HEK293 (cell line): ENCODE data around the gene DOK5.

Experiments used
- CTCF ChIA-PET: fragments of 350-600 bp; formaldehyde crosslinking; extraction: SDS; loops from one replicate; lab custom pipeline; 2021; ENCODE audit warnings: antibody characterized with exemption; lab: Yijun Ruan, JAX
- POLR2A ChIA-PET: fragments of 300-600 bp; formaldehyde crosslinking; extraction: SDS; loops from one replicate; lab custom pipeline; 2020; ENCODE audit warnings: antibody characterized with exemption, inconsistent platforms; lab: Yijun Ruan, JAX
- H3K27ac ChIP-seq: fragments of 200-500 bp; sonication (Bioruptor generic); 2 replicates; pipeline ENCODE4 v1.5.1; 2014; ENCODE audit warnings: low read depth, low read length, control low read depth, inconsistent platforms; ENCODE audit errors: extremely low read depth
- H3K36me3 ChIP-seq, 2 experiments: fragments of 200-500 bp in 1 of 2; sonication (Bioruptor generic) in 1 of 2; 1 replicate in 1 of 2; 2 replicates in 1 of 2; pipeline ENCODE4 v1.5.1; 2014 to 2017; ENCODE audit warnings: inconsistent platforms in 2 of 2, low read length in 2 of 2; ENCODE audit not compliant: control insufficient read depth in 2 of 2, insufficient read depth in 1 of 2
- H3K4me1 ChIP-seq: fragments of 200-500 bp; sonication (Bioruptor generic); 2 replicates; pipeline ENCODE4 v1.5.1; 2014; ENCODE audit warnings: mild to moderate bottlenecking, low read length, inconsistent platforms; ENCODE audit not compliant: control insufficient read depth, insufficient read depth
- H3K4me3 ChIP-seq: 2 replicates; pipeline ENCODE4 v1.5.1; 2011; ENCODE audit warnings: low read depth, mild to moderate bottlenecking, control low read depth, low read length, moderate library complexity
- H3K9me3 ChIP-seq: fragments of 200-500 bp; sonication (Bioruptor generic); 2 replicates; pipeline ENCODE4 v1.5.1; 2014; ENCODE audit warnings: low read depth, low read length, inconsistent platforms; ENCODE audit not compliant: control insufficient read depth, insufficient read depth
- BCL11B ChIP-seq: fragments of 450-650 bp; formaldehyde crosslinking; IDR thresholded peaks from 2 replicates; pipeline ENCODE4 v1.5.1; 2016; ENCODE audit warnings: low read depth, missing biosample characterization, missing genetic modification characterization
- BCL6B ChIP-seq: fragments of 450-650 bp; formaldehyde crosslinking; IDR thresholded peaks from 2 replicates; pipeline ENCODE4 v1.5.1; 2017; ENCODE audit warnings: missing biosample characterization, missing genetic modification characterization
- GLI4 ChIP-seq: fragments of 450-650 bp; formaldehyde crosslinking; IDR thresholded peaks from 2 replicates; pipeline ENCODE4 v1.5.1; 2016; ENCODE audit warnings: missing biosample characterization, missing genetic modification characterization
- HIC1 ChIP-seq: fragments of 450-650 bp; formaldehyde crosslinking; IDR thresholded peaks from 2 replicates; pipeline ENCODE4 v1.5.1; 2016; ENCODE audit warnings: missing biosample characterization, missing genetic modification characterization
- IKZF3 ChIP-seq: fragments of 450-650 bp; IDR thresholded peaks from 2 replicates; pipeline ENCODE4 v1.5.0; 2018; ENCODE audit warnings: missing biosample characterization, mild to moderate bottlenecking, missing genetic modification characterization, moderate library complexity
- RBAK ChIP-seq: fragments of 450-650 bp; formaldehyde crosslinking; IDR thresholded peaks from 2 replicates; pipeline ENCODE4 v1.5.1; 2016; ENCODE audit warnings: missing biosample characterization, missing genetic modification characterization
- ZBTB44 ChIP-seq: fragments of 450-650 bp; IDR thresholded peaks from 2 replicates; pipeline ENCODE4 v1.5.1; 2018; ENCODE audit warnings: missing biosample characterization, mild to moderate bottlenecking, missing genetic modification characterization
- ZNF18 ChIP-seq: fragments of 450-650 bp; formaldehyde crosslinking; IDR thresholded peaks from 2 replicates; pipeline ENCODE4 v1.5.1; 2016; ENCODE audit warnings: missing biosample characterization, missing genetic modification characterization
- ZNF19 ChIP-seq: fragments of 450-650 bp; formaldehyde crosslinking; IDR thresholded peaks from 2 replicates; pipeline ENCODE4; 2016; ENCODE audit warnings: missing biosample characterization, missing genetic modification characterization, low read depth
- ZNF433 ChIP-seq: fragments of 450-650 bp; formaldehyde crosslinking; IDR thresholded peaks from 2 replicates; pipeline ENCODE4 v1.5.1; 2016; ENCODE audit warnings: missing biosample characterization, missing genetic modification characterization, low read depth
- ZNF530 ChIP-seq: fragments of 450-650 bp; formaldehyde crosslinking; IDR thresholded peaks from 2 replicates; pipeline ENCODE4 v1.5.1; 2016; ENCODE audit warnings: low read depth, missing biosample characterization, missing genetic modification characterization
- ZNF549 ChIP-seq: fragments of 450-650 bp; IDR thresholded peaks from 2 replicates; pipeline ENCODE4 v1.5.1; 2018; ENCODE audit warnings: missing biosample characterization, missing genetic modification characterization, mild to moderate bottlenecking, inconsistent platforms, moderate library complexity
- ZNF555 ChIP-seq: fragments of 450-650 bp; formaldehyde crosslinking; conservative IDR thresholded peaks from 2 replicates; pipeline ENCODE4 v1.5.1; 2017; ENCODE audit warnings: missing biosample characterization, mild to moderate bottlenecking, missing genetic modification characterization, inconsistent platforms
- ZNF560 ChIP-seq: fragments of 450-650 bp; formaldehyde crosslinking; IDR thresholded peaks from 2 replicates; pipeline ENCODE4 v1.5.1; 2017; ENCODE audit warnings: missing biosample characterization, missing genetic modification characterization, borderline replicate concordance
- ZNF645 ChIP-seq: fragments of 450-650 bp; formaldehyde crosslinking; IDR thresholded peaks from 2 replicates; pipeline ENCODE4; 2016; ENCODE audit warnings: missing biosample characterization, missing genetic modification characterization
- ZNF654 ChIP-seq: fragments of 450-650 bp; formaldehyde crosslinking; IDR thresholded peaks from 2 replicates; pipeline ENCODE4 v1.5.1; 2016; ENCODE audit warnings: low read depth, missing biosample characterization, missing genetic modification characterization
- ZNF692 ChIP-seq: fragments of 450-650 bp; formaldehyde crosslinking; IDR thresholded peaks from 2 replicates; pipeline ENCODE4 v1.5.1; 2016; ENCODE audit warnings: missing biosample characterization, missing genetic modification characterization
- ZSCAN18 ChIP-seq: fragments of 450-650 bp; formaldehyde crosslinking; IDR thresholded peaks from 2 replicates; pipeline ENCODE4 v1.5.1; 2016; ENCODE audit warnings: missing biosample characterization, missing genetic modification characterization
- ZXDB ChIP-seq: fragments of 450-650 bp; formaldehyde crosslinking; IDR thresholded peaks from 2 replicates; pipeline ENCODE4 v1.5.1; 2016; ENCODE audit warnings: missing biosample characterization, missing genetic modification characterization

The DOK5 gene

GRCh38 chr20:54600634-54601033 lies 125.2 kb downstream of the DOK5 start:
- CTCF ChIA-PET: interaction anchor here (1.0 kb wide), 1 partner anchor 1743 kb away, joined by 3 read pairs; no protein-coding TSS in a partner anchor
- POLR2A ChIA-PET: no interaction called here

GRCh38 chr20:54601831-54602515 lies 126.6 kb downstream of the DOK5 start:
- no peak overlapping the region for H3K4me3 ChIP-seq
- H3K9me3 ChIP-seq: no peaks in the 10 kb centered on the region
- no peak overlapping the region for H3K27ac ChIP-seq
- ChIA-PET CTCF (no interaction called here), POLR2A (no interaction called here)
- no peaks in the 10 kb centered on the region for H3K4me1 ChIP-seq
- H3K36me3 ChIP-seq: no peaks in the 10 kb centered on the region
- TF ChIP-seq GLI4 (tag by site-specific recombination) (no peak), HIC1 (tag by site-specific recombination) (no peak), ZBTB44 (tag by site-specific recombination) (no peak), ZNF555 (tag by site-specific recombination) (no peak), ZNF549 (tag by site-specific recombination) (no peak), ZNF530 (tag by site-specific recombination) (no peak), ZNF18 (tag by site-specific recombination) (no peak), BCL11B (tag by site-specific recombination) (no peak), RBAK (tag by site-specific recombination) (no peak), ZNF645 (no peak), ZNF560 (tag by site-specific recombination) (no peak), IKZF3 (no peak), ZXDB (tag by site-specific recombination) (no peak)

More at GRCh38 chr20:54600634-54601033, 125.2 kb downstream of the DOK5 start:
- H3K27ac ChIP-seq: no peak overlapping the region
- H3K4me1 ChIP-seq: no peaks in the 10 kb centered on the region
- H3K36me3 ChIP-seq: no peaks in the 10 kb centered on the region
- TF ChIP-seq ZNF549 (tag by site-specific recombination): no peak
- TF ChIP-seq ZNF19 (tag by site-specific recombination): no peak
- TF ChIP-seq ZNF692 (tag by site-specific recombination): no peak
- TF ChIP-seq BCL6B (tag by site-specific recombination): no peak
- TF ChIP-seq ZSCAN18 (tag by site-specific recombination): no peak
- no peak for TF ChIP-seq ZNF654 (tag by site-specific recombination)
- no peak for TF ChIP-seq ZNF433
- no peak for TF ChIP-seq ZNF555 (tag by site-specific recombination)
- no peaks in the 10 kb centered on the region for H3K9me3 ChIP-seq
- H3K4me3 ChIP-seq: no peak overlapping the region
